ENCODE results near the gene FRS3. TPM values are rescaled to one million over a fixed set of nuclear protein-coding genes. Genes with fewer than 3 reads are reported as not detected.

The FRS3 gene
- total and polyA plus RNA-seq, 2 of the 13 experiments (the other 11 are each of a cell fraction or from before 2014, with no cell fraction given), result 3.0 to 7.4 TPM

- TF ChIP-seq, protein P1, sequence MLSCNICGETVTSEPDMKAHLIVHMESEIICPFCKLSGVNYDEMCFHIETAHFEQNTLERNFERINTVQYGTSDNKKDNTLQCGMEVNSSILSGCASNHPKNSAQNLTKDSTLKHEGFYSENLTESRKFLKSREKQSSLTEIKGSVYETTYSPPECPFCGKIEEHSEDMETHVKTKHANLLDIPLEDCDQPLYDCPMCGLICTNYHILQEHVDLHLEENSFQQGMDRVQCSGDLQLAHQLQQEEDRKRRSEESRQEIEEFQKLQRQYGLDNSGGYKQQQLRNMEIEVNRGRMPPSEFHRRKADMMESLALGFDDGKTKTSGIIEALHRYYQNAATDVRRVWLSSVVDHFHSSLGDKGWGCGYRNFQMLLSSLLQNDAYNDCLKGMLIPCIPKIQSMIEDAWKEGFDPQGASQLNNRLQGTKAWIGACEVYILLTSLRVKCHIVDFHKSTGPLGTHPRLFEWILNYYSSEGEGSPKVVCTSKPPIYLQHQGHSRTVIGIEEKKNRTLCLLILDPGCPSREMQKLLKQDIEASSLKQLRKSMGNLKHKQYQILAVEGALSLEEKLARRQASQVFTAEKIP (CRISPR knock-in tag; IDR thresholded peaks at IDR 0.05; ENCODE audit: borderline replicate concordance), result no peak
- no peak for TF ChIP-seq STAT6 (CRISPR knock-in tag; IDR thresholded peaks at IDR 0.05; ENCODE audit: borderline replicate concordance)
- TF ChIP-seq ZSCAN20 (CRISPR knock-in tag; IDR thresholded peaks at IDR 0.05; ENCODE audit: borderline replicate concordance), result no peak
- no peak for TF ChIP-seq USF2 (IDR thresholded peaks at IDR 0.05; ENCODE audit: low read depth, low read length)
- TF ChIP-seq USF2 (CRISPR knock-in tag; IDR thresholded peaks at IDR 0.05; ENCODE audit: borderline replicate concordance), result no peak
- no peak for TF ChIP-seq FOXO1 (CRISPR knock-in tag; IDR thresholded peaks at IDR 0.05)
- peak; percentile 8 for TF ChIP-seq AGO2 (optimal IDR thresholded peaks at IDR 0.05; ENCODE audit: low read depth, low read length)
- TF ChIP-seq ZNF556 (CRISPR knock-in tag; IDR thresholded peaks at IDR 0.05; ENCODE audit: borderline replicate concordance), result no peak
- TF ChIP-seq ZNF597 (CRISPR knock-in tag; IDR thresholded peaks at IDR 0.05), result no peak
- TF ChIP-seq HNF4A (CRISPR knock-in tag; IDR thresholded peaks at IDR 0.05), result no peak
- TF ChIP-seq ZNF547 (CRISPR knock-in tag; IDR thresholded peaks at IDR 0.05), result no peak
- TF ChIP-seq ZNF3 (CRISPR knock-in tag; IDR thresholded peaks at IDR 0.05), result no peak
- TF ChIP-seq JUNB (CRISPR knock-in tag; IDR thresholded peaks at IDR 0.05; ENCODE audit: borderline replicate concordance), result no peak
- no peak for TF ChIP-seq MYC (CRISPR knock-in tag; IDR thresholded peaks at IDR 0.05; ENCODE audit: borderline replicate concordance)
- TF ChIP-seq HIVEP1 (CRISPR knock-in tag; IDR thresholded peaks at IDR 0.05), result no peak
- peak; percentile 19; the same call in 1 of the 2 replicates for TF ChIP-seq ZBTB33 (CRISPR knock-in tag; IDR thresholded peaks at IDR 0.05)
- 0 out of 2 replicates have a peak, but pooled peaks have one; percentile 14 for TF ChIP-seq RBFOX2 (IDR thresholded peaks at IDR 0.05; ENCODE audit: low read depth, low read length)
- TF ChIP-seq AHR (CRISPR knock-in tag; IDR thresholded peaks at IDR 0.05), result no peak
Observed at GRCh38 chr6:41791984-41792383, 12.3 kb upstream of the FRS3 start (continued).
